H1 (cell line): Measurements from ENCODE around the gene COL12A1. TPM values are rescaled to one million over a fixed set of nuclear protein-coding genes. Genes with fewer than 3 reads are reported as not detected.

Experiments
- CTCF ChIA-PET: fragments of 300-600 bp; sonication (Branson Sonifier 250); formaldehyde crosslinking; loops from one replicate; lab custom pipeline; 2021; ENCODE audit not compliant: partially characterized antibody; lab: Charles Lee
- POLR2A ChIA-PET: fragments of 300-600 bp; sonication (Branson Sonifier 250); formaldehyde crosslinking; loops from one replicate; lab custom pipeline; 2021; ENCODE audit warnings: inconsistent platforms; ENCODE audit not compliant: partially characterized antibody; lab: Charles Lee
- DNase-seq, 2 experiments: peaks; one replicate each; pipeline versions ENCODE4 v3.0.0 to v3.0.0-alpha.2; 2010 to 2022; ENCODE audit warnings: low spot score in 2 of 2, low read depth in 1 of 2, mixed read lengths in 1 of 2
- FAIRE-seq: peaks from 2 replicates; lab custom pipeline; 2011; peaks lifted over from hg19 to GRCh38; lab: Jason Lieb, UNC
- H2AFZ ChIP-seq: 2 replicates; pipeline ENCODE4 v1.8.1; 2012; ENCODE audit warnings: low read length, inconsistent platforms
- H2AK5ac ChIP-seq: 2 replicates; pipeline ENCODE4 v1.6.1; 2013; ENCODE audit warnings: low read depth, low read length
- H2BK120ac ChIP-seq: replicated peaks from 2 replicates; pipeline ENCODE3; 2013; ENCODE audit warnings: low read depth, low read length, inconsistent platforms
- H2BK12ac ChIP-seq: 2 replicates; pipeline ENCODE4 v1.6.1; 2013; ENCODE audit warnings: low read depth, low read length
- H2BK15ac ChIP-seq: 2 replicates; pipeline ENCODE4 v1.6.1; 2013; ENCODE audit warnings: low read length
- H2BK20ac ChIP-seq: 2 replicates; pipeline ENCODE4 v1.6.1; 2013; ENCODE audit warnings: low read length
- H2BK5ac ChIP-seq: 2 replicates; pipeline ENCODE4 v1.6.1; 2013; ENCODE audit warnings: low read depth, low read length
- H3K14ac ChIP-seq: 2 replicates; pipeline ENCODE4 v1.6.1; 2013; ENCODE audit warnings: inconsistent platforms; ENCODE audit not compliant: insufficient read length
- H3K18ac ChIP-seq: 2 replicates; pipeline ENCODE4 v1.6.1; 2013; ENCODE audit warnings: low read length; ENCODE audit errors: extremely low read depth
- H3K23ac ChIP-seq: 2 replicates; pipeline ENCODE4 v1.6.1; 2013; ENCODE audit warnings: inconsistent platforms; ENCODE audit not compliant: insufficient read length
- H3K23me2 ChIP-seq: 2 replicates; pipeline ENCODE4 v1.6.1; 2013; ENCODE audit warnings: low read depth, low read length
- H3K27ac ChIP-seq: 2 replicates; pipeline ENCODE4 v1.6.1; 2011; ENCODE audit warnings: low read depth, low read length, inconsistent platforms
- H3K27me3 ChIP-seq, 4 experiments: replicated peaks in 1 of 4; 1 replicate in 1 of 4; 2 replicates in 3 of 4; pipeline versions ENCODE4 v1.6.1 to v1.8.1; 2011 to 2013; ENCODE audit warnings: low read length in 3 of 4, mild to moderate bottlenecking in 3 of 4, inconsistent platforms in 2 of 4, mixed read lengths in 2 of 4, moderate library complexity in 1 of 4; ENCODE audit not compliant: control insufficient read depth in 3 of 4, insufficient read depth in 3 of 4; ENCODE audit errors: extremely low read depth in 1 of 4
- H3K36me3 ChIP-seq, 4 experiments: 2 replicates each; pipeline versions ENCODE4 v1.6.1 to v1.8.1; 2011 to 2013; ENCODE audit warnings: mild to moderate bottlenecking in 4 of 4, low read length in 3 of 4, moderate library complexity in 2 of 4, control low read depth in 1 of 4, inconsistent platforms in 1 of 4; ENCODE audit not compliant: insufficient read depth in 4 of 4, control insufficient read depth in 2 of 4
- H3K4ac ChIP-seq: replicated peaks from 2 replicates; pipeline ENCODE3; 2013; ENCODE audit warnings: low read length, low read depth, mixed read lengths, inconsistent platforms; ENCODE audit not compliant: insufficient read length
- H3K4me1 ChIP-seq, 4 experiments: replicated peaks in 1 of 4; 1 replicate in 1 of 4; 2 replicates in 3 of 4; pipeline versions ENCODE4 v1.6.1 to v1.8.1; 2011 to 2013; ENCODE audit warnings: low read length in 3 of 4, inconsistent platforms in 2 of 4, mixed read lengths in 1 of 4; ENCODE audit not compliant: insufficient read depth in 4 of 4, control insufficient read depth in 3 of 4
- H3K4me2 ChIP-seq, 2 experiments: 2 replicates each; pipeline versions ENCODE4 v1.6.1 to v1.8.1; 2011 to 2013; ENCODE audit warnings: low read depth in 2 of 2, low read length in 2 of 2, control low read depth in 1 of 2, inconsistent platforms in 1 of 2, mild to moderate bottlenecking in 1 of 2; ENCODE audit not compliant: insufficient read depth in 1 of 2
- H3K4me3 ChIP-seq, 4 experiments: fragments of 200-600, 300-600 bp in 1 of 4; sonication (generic), shearing (Covaris generic), sonication (Bioruptor Twin) in 1 of 4; 2 replicates each; pipeline versions ENCODE4 v1.5.1 to v1.8.1; 2011 to 2016; ENCODE audit warnings: low read length in 4 of 4, low read depth in 3 of 4, control low read depth in 2 of 4, inconsistent platforms in 2 of 4, mild to moderate bottlenecking in 2 of 4, mixed read lengths in 1 of 4, moderate library complexity in 1 of 4; ENCODE audit not compliant: insufficient read depth in 2 of 4; ENCODE audit errors: extremely low read depth in 1 of 4
- H3K56ac ChIP-seq: replicated peaks from 2 replicates; pipeline ENCODE3; 2013; ENCODE audit warnings: low read depth, mild to moderate bottlenecking, mixed read lengths, low read length, inconsistent platforms; ENCODE audit not compliant: insufficient read length
- H3K79me1 ChIP-seq: 2 replicates; pipeline ENCODE4 v1.6.1; 2013; ENCODE audit warnings: low read depth, low read length, control low read depth
- H3K79me2 ChIP-seq, 2 experiments: 2 replicates each; pipeline versions ENCODE4 v1.6.1 to v1.8.1; 2012 to 2013; ENCODE audit warnings: low read length in 2 of 2, mild to moderate bottlenecking in 2 of 2, inconsistent platforms in 1 of 2; ENCODE audit not compliant: insufficient read depth in 2 of 2, control insufficient read depth in 1 of 2
- H3K9ac ChIP-seq, 4 experiments: replicated peaks in 1 of 4; 1 replicate in 1 of 4; 2 replicates in 3 of 4; pipeline versions ENCODE4 v1.6.1 to v1.8.1; 2011 to 2013; ENCODE audit warnings: low read depth in 3 of 4, low read length in 3 of 4, control low read depth in 2 of 4, mild to moderate bottlenecking in 2 of 4, moderate library complexity in 2 of 4, inconsistent platforms in 1 of 4; ENCODE audit errors: extremely low read depth in 1 of 4
- H3K9me3 ChIP-seq, 2 experiments: 2 replicates each; pipeline versions ENCODE4 v1.6.1 to v1.8.1; 2012 to 2013; ENCODE audit warnings: mild to moderate bottlenecking in 2 of 2, moderate library complexity in 2 of 2, control low read depth in 1 of 2, inconsistent platforms in 1 of 2, low read depth in 1 of 2, low read length in 1 of 2, mixed read lengths in 1 of 2; ENCODE audit not compliant: insufficient read depth in 2 of 2
- H4K20me1 ChIP-seq, 2 experiments: replicated peaks in 1 of 2; 2 replicates each; pipeline versions ENCODE3 to v1.8.1; 2011 to 2013; ENCODE audit warnings: inconsistent platforms in 2 of 2, low read length in 2 of 2, mild to moderate bottlenecking in 1 of 2; ENCODE audit not compliant: insufficient read depth in 2 of 2, control insufficient read depth in 1 of 2
- H4K5ac ChIP-seq: 2 replicates; pipeline ENCODE4 v1.6.1; 2013; ENCODE audit warnings: low read length, low read depth, mixed read lengths, inconsistent platforms; ENCODE audit not compliant: insufficient read length
- H4K8ac ChIP-seq: 2 replicates; pipeline ENCODE4 v1.8.0; 2013; ENCODE audit warnings: mild to moderate bottlenecking, moderate library complexity, low read length, inconsistent platforms; ENCODE audit not compliant: insufficient read depth; ENCODE audit errors: extremely low read depth
- H4K91ac ChIP-seq: replicated peaks from 2 replicates; pipeline ENCODE3; 2013; ENCODE audit warnings: low read length, mixed read lengths, inconsistent platforms; ENCODE audit not compliant: insufficient read length
- ASH2L ChIP-seq: fragments of 200-600, 300-600 bp; sonication (generic); IDR thresholded peaks from one replicate; pipeline ENCODE4 v1.7.1; 2017; ENCODE audit warnings: low read length
- CREB1 ChIP-seq: IDR thresholded peaks from 2 replicates; pipeline ENCODE4 v1.6.1; 2012; ENCODE audit warnings: inconsistent platforms
- CTBP2 ChIP-seq: IDR thresholded peaks from 2 replicates; pipeline ENCODE4 v1.7.0; 2011; ENCODE audit warnings: borderline replicate concordance, mild to moderate bottlenecking, moderate library complexity, mixed read lengths, low read length; ENCODE audit not compliant: insufficient read depth, insufficient read length
- E2F6 ChIP-seq: IDR thresholded peaks from 2 replicates; pipeline ENCODE4 v1.6.1; 2012; ENCODE audit warnings: inconsistent platforms
- EZH2 ChIP-seq: fragments of 200-600 bp; sonication (generic); IDR thresholded peaks from 2 replicates; pipeline ENCODE4 v1.7.1; 2012; ENCODE audit warnings: low read depth, mild to moderate bottlenecking, moderate library complexity, low read length, inconsistent platforms; ENCODE audit not compliant: severe bottlenecking
- KDM5A ChIP-seq: fragments of 200-600 bp; IDR thresholded peaks from 2 replicates; pipeline ENCODE4 v1.7.1; 2012; ENCODE audit warnings: mild to moderate bottlenecking, low read length, inconsistent platforms, mixed read lengths
- NANOG ChIP-seq: IDR thresholded peaks from 2 replicates; pipeline ENCODE4 v1.6.1; 2011; ENCODE audit warnings: low read length, low read depth, mild to moderate bottlenecking, inconsistent platforms; ENCODE audit not compliant: insufficient read depth, poor library complexity, severe bottlenecking
- NRF1 ChIP-seq: IDR thresholded peaks from 2 replicates; pipeline ENCODE4 v1.6.1; 2011; ENCODE audit warnings: mild to moderate bottlenecking, low read depth, low read length, improper control_type of control experiment
- POLR2A ChIP-seq, 2 experiments: IDR thresholded peaks; 1 replicate in 1 of 2; 2 replicates in 1 of 2; pipeline ENCODE4 v1.6.1; 2011; ENCODE audit warnings: low read depth in 2 of 2, low read length in 2 of 2, mild to moderate bottlenecking in 2 of 2; ENCODE audit errors: control extremely low read depth in 1 of 2
- RXRA ChIP-seq: IDR thresholded peaks from 2 replicates; pipeline ENCODE4 v1.6.1; 2011; ENCODE audit warnings: low read depth, mild to moderate bottlenecking, low read length, moderate library complexity; ENCODE audit not compliant: insufficient read depth
- SP4 ChIP-seq: IDR thresholded peaks from 2 replicates; pipeline ENCODE4 v1.6.1; 2012; ENCODE audit warnings: low read length, inconsistent platforms
- WGBS, 2 experiments: shearing (Covaris generic) in 1 of 2; methylation state at CpG; one replicate each; pipeline versions ENCODE4 v1.1.6 to v1.1.7; 2013 to 2015; ENCODE audit warnings: low lambda C conversion rate in 2 of 2, mixed read lengths in 2 of 2, inconsistent platforms in 1 of 2, low coverage in 1 of 2, missing lambda C conversion rate in 1 of 2; ENCODE audit not compliant: insufficient replicate concordance in 2 of 2, insufficient coverage in 1 of 2, insufficient read length in 1 of 2; ENCODE audit errors: extremely low coverage in 1 of 2, missing lambda C conversion rate in 1 of 2; 5-methylcytosine and 5-hydroxymethylcytosine counted together
- polyA plus RNA-seq, 7 experiments: library from polyadenylated mRNA; depleted of rRNA in 3 of 7; stranded (reverse) in 5 of 7; unstranded in 2 of 7; fragments of >200 nt in 5 of 7; fragments of 200-250 nt in 2 of 7; gene quantifications; 1 replicate in 5 of 7; 2 replicates in 1 of 7; 4 replicates in 1 of 7; pipeline versions ENCODE4 v1.2.1 to v1.2.3, GENCODE V29; 2011 to 2013; ENCODE audit warnings: missing spikeins in 2 of 7, mixed read lengths in 2 of 7
- total RNA-seq: library from RNA; stranded (reverse); fragmentation: NEBNext Ultra II Directional; extraction: Animal tissue kit (Norgen Biotek cat#: 25700); gene quantifications from 2 replicates; pipeline ENCODE4 v1.2.1, GENCODE V29; 2021
- TF ChIP-seq, protein P1 (sequence below), 3 experiments: IDR thresholded peaks; 1 replicate in 2 of 3; 2 replicates in 1 of 3; pipeline versions ENCODE4 v1.5.1 to v1.6.1; 2011; ENCODE audit warnings: low read length in 3 of 3, mild to moderate bottlenecking in 3 of 3, inconsistent platforms in 2 of 3, low read depth in 1 of 3, moderate library complexity in 1 of 3; ENCODE audit not compliant: insufficient read depth in 1 of 3; ENCODE audit errors: control extremely low read depth in 1 of 3

COL12A1 gene
- total and polyA plus RNA-seq, 2 of the 8 experiments (the other 6 are each of a cell fraction or from before 2014, with no cell fraction given) = 1.4 to 4.7 TPM

GRCh38 chr6:75221116-75221515 lies 15.3 kb upstream of the COL12A1 start:
- no peaks in the 10 kb centered on the region for H3K36me3 ChIP-seq
- no peak overlapping the region for H2BK12ac ChIP-seq
- H3K9me3 ChIP-seq = no peaks in the 10 kb centered on the region
- no peak overlapping the region for H2BK120ac ChIP-seq
- H3K14ac ChIP-seq = no peak overlapping the region
- no peaks in the 10 kb centered on the region for H4K20me1 ChIP-seq
- ChIA-PET POLR2A (no interaction called here), CTCF (interaction anchor here (0.6 to 5.2 kb wide), 5 partner anchors 10 to 1522 kb away, joined by 3 to 60 read pairs (median 4); no protein-coding TSS in a partner anchor)
- H2BK15ac ChIP-seq = no peak overlapping the region
- H3K56ac ChIP-seq = no peak overlapping the region
- H3K27me3 ChIP-seq = no peaks in the 10 kb centered on the region
- H3K4me3 ChIP-seq = no peak overlapping the region
- no peak for FAIRE-seq
- no peak overlapping the region for H4K8ac ChIP-seq
- H4K91ac ChIP-seq = no peak overlapping the region
- no peak for DNase-seq
- H4K5ac ChIP-seq = no peak overlapping the region
- H3K23me2 ChIP-seq = no peaks in the 10 kb centered on the region
- H3K4ac ChIP-seq = no peak overlapping the region
- H3K18ac ChIP-seq = no peak overlapping the region
- H3K4me2 ChIP-seq = no peak overlapping the region
- no peaks in the 10 kb centered on the region for H3K79me1 ChIP-seq
- H3K27ac ChIP-seq = no peak overlapping the region
- peaks cover 0 to 4% (median 0%) of the 10 kb centered on the region in 4 experiments; a peak in 1 of 7 replicates for H3K4me1 ChIP-seq
- H2AK5ac ChIP-seq = no peak overlapping the region
- 87% methylated on average over 4 of the region's 4 CpGs; no CpG with 5 or more reads in 1 of the 2 experiments for WGBS, 2 experiments
- no peak overlapping the region for H3K9ac ChIP-seq
- H2BK5ac ChIP-seq = no peak overlapping the region
- no peak overlapping the region for H2AFZ ChIP-seq
- H2BK20ac ChIP-seq = no peak overlapping the region
- H3K23ac ChIP-seq = no peak overlapping the region
- H3K79me2 ChIP-seq = no peaks in the 10 kb centered on the region
- TF ChIP-seq ASH2L (no peak), CTBP2 (no peak), RXRA (no peak), SP4 (no peak), CREB1 (no peak), E2F6 (no peak), KDM5A (no peak), EZH2 (no peak), POLR2A (IDR thresholded peaks at IDR 0.05; ENCODE audit: control extremely low read depth in 1 of 2, low read depth in 2 of 2, low read length in 2 of 2) (no peak), NANOG (no peak), NRF1 (no peak)
- TF ChIP-seq, protein P1, sequence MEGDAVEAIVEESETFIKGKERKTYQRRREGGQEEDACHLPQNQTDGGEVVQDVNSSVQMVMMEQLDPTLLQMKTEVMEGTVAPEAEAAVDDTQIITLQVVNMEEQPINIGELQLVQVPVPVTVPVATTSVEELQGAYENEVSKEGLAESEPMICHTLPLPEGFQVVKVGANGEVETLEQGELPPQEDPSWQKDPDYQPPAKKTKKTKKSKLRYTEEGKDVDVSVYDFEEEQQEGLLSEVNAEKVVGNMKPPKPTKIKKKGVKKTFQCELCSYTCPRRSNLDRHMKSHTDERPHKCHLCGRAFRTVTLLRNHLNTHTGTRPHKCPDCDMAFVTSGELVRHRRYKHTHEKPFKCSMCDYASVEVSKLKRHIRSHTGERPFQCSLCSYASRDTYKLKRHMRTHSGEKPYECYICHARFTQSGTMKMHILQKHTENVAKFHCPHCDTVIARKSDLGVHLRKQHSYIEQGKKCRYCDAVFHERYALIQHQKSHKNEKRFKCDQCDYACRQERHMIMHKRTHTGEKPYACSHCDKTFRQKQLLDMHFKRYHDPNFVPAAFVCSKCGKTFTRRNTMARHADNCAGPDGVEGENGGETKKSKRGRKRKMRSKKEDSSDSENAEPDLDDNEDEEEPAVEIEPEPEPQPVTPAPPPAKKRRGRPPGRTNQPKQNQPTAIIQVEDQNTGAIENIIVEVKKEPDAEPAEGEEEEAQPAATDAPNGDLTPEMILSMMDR (IDR thresholded peaks at IDR 0.05; ENCODE audit: control extremely low read depth in 1 of 3, insufficient read depth in 1 of 3, low read depth in 1 of 3, low read length in 3 of 3) = no peak
